HG02759 (cell line): ENCODE measurements around the gene ARHGAP1.
"Not testable (repeated sequence)": the region's sequence is repeated elsewhere in the genome, so short reads cannot be mapped to it uniquely, and the experiment has no call there.

ENCODE experiments used
- ATAC-seq: cut with Tn5 transposase; IDR thresholded peaks from one replicate; pipeline ENCODE4 v1.9.1; 2021; ENCODE audit warnings: mild to moderate bottlenecking, moderate library complexity; ENCODE audit not compliant: unreplicated experiment

ARHGAP1 gene

DNA sequence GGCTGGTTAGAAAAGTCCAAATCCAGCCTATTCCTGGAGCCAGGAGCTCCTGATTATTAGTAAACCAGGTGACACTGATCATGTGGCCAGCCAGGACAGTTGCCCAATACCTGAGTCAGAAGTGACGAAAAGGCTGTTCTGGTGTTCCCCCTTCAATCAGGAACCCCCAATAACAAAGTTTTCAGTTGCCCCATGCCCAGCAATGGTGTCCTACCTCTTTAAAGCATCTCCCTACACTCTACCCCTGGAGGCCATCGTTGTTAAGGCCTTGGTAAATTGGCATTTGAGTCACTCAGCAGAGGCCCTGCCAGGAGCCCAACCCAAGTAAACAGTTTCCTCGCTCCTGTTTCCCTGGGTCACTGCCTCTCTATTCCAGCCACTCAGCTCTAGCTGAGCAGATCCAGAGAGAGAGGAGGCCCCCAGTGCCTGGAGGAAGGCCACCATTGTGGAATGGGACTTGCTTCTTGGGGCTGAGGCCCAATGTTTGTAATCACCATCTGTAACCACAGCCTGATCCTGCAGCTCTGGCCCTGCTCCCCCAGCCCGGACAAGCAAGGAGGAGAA lies 25.0 kb downstream of the ARHGAP1 start:
- ATAC-seq = no peak

DNA sequence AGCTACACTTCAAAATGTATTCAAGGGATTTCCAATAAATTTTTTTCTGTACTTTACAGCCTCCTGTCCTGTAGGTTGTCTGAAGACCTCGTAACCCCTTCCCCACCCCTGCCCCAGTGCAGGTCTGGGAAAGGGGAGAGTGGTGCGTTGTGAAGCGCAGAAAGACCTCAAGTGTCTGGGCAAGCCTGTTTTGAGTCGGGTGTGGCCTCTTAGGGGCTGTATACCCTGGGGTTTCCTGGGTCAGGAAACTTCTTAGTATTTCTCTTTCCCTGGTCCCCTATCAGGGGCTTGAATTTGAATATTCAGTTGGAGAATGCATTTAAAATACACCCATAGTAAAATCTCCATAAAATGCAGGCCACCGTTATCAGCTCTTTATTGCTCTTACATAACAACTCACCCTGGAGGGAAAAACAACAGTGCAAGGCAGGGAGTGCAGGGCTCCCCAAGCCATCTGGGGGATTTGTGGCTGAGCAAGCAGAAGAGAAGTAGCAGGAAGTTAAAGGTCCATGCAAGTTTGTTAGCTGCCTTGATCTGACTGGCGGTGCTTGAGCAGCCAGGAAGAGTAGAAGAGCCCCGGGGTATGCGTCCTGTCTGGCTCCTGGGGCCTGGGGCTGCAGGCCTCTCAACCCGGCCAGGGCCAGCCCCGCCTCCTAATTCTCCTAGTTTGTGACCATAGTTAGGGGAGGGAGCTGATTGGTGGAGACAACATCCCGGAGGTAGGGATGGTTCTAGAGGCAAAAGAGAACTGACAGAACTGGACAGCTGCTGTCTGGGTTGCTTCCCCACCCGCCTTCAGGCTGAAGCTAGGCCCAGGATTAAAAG lies 25.7 kb downstream of the ARHGAP1 start:
- no peak for ATAC-seq

GRCh38 chr11:46673713-46674462 lies 26.5 kb downstream of the ARHGAP1 start:
- ATAC-seq = no peak

DNA sequence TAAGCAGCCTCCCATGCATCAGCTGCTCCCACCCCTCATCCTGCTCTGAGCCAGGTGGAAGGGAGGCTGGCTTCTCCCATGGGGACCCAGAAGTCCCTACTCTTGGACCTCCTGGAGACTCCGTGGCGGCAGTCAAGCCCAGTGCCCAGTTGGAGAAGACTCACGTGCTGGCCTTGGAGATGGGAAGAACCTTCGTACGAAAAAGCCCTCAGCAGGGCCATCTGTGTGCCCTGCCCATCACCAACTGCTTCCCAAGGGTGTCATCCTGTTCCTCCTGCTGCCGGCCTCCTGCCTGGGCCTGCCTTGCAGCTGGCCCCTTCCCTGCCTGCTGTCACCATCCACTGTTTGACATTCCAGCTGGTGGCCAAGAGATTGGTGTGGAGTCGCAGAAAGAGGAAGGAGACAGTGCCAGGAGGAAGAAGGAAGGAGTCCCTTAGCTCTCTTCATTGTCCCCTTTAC lies 28.0 kb downstream of the ARHGAP1 start:
- ATAC-seq = no peak

GRCh38 chr11:46671958-46672315 lies 28.5 kb downstream of the ARHGAP1 start:
- no peak for ATAC-seq

DNA sequence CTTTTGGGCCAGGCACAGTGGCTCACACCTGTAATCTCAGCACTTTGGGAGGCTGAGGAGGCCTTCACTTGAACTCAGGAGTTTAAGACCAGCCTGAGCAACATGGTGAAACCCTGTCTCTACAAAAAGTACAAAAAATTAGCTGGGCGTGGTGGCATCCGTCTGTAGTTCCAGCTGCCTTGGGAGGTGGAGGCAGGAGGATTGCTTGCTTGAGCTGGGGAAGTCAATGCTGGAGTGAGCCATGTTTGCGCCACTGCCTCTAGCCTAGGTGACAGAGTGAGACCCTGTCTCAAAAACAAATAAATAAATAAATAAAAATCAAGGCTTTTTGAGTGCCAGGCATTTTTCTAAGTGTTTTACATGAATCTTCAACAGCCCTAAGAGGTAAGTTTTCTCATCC lies 29.9 kb downstream of the ARHGAP1 start:
- ATAC-seq = not testable (repeated sequence)

DNA sequence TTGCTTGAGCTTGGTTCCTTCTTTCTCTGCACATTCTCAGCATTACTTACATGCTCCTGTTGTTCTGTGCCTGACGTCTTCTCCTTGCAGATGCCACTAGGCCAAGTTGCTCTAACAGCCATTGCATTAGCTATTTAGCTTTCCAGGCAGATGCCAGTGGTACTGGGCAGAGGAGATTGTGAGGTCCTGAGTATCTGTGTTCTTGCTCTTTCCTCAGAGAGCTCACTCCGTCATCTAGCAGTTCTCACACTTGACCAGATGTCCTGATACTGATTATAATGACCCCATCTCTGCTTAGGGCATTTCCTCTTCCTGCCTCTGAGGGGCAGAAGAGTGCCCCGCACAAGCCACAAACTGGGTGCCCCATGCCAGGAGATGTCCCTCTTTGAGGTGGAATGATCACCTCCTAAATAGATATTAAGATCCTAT lies 30.7 kb downstream of the ARHGAP1 start:
- ATAC-seq = no peak

DNA sequence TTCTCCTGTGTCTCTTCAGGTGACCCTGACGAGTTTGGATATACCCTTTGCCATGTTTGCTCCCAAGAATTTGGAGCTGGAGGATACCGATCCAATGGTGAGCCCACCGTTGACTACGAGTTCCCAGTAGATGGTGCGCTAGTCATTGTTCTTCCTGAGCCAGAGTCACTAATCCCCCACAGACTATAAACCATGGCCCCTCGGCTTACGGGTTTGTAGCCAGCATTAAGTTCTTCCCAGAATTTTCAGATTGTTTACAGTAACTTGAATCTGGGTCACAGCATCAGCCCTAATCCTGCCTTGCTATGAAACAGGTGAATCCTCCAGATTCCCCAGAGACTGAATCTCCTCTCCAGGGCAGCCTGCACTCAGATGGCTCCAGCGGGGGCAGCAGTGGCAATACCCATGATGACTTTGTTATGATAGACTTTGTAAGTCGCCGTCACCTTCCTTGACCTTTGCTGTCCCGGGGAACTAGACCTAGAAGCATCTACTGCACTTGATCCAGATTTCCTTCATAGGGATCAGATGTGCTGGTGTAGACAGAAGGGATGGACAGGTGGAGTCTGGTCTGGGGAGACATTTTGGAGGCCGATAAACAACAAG lies 31.8 kb downstream of the ARHGAP1 start:
- no peak for ATAC-seq

- no peak for ATAC-seq
These were observed 33.4 kb downstream of the ARHGAP1 start for GRCh38 chr11:46667043-46667481.

DNA sequence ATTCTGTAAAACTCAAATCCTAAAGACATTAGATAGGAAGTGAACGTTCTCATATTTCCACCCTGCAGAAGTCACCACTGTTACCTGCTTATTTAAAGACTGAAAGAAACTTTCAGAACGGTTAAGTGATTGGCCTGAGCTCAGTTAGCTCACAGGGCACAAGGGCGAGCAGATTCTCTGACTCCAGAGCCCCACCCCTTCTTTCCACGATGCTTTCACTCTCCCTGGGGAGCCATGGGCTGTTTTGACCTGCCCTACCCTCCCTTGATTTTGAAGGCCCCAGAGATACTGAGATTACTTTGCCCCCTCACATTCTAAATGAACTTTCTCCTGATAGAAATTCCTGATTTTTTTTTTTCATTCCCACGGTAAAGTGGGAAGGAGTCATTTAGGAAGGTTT lies 33.9 kb downstream of the ARHGAP1 start:
- no peak for ATAC-seq

GRCh38 chr11:46665356-46665755 lies 35.1 kb downstream of the ARHGAP1 start:
- ATAC-seq = no peak

- no peak for ATAC-seq
These were observed 35.8 kb downstream of the ARHGAP1 start for GRCh38 chr11:46664612-46665011.

- ATAC-seq = no peak
These were observed 37.0 kb downstream of the ARHGAP1 start for GRCh38 chr11:46663277-46663940.

DNA sequence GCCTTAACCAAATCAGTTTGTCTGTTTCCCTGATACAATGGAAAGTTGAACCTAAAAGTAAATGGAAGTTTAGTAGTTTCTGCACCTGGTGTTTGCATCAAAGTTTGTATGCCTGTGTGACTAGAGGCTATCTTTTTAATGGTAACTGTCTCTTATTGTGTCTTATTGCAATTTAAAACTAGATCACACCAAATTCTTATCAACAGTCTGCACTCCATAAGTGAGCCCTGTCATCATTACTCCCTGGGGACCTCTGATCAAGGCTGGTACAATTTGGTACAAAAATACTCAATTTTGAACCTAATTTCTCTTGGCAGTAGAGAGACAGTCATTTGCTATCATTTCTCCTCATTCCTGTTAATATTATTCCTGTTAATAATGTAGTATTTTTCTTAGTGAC lies 38.1 kb downstream of the ARHGAP1 start:
- no peak for ATAC-seq

- ATAC-seq = no peak
These were observed 38.6 kb downstream of the ARHGAP1 start for GRCh38 chr11:46661836-46662235.

DNA sequence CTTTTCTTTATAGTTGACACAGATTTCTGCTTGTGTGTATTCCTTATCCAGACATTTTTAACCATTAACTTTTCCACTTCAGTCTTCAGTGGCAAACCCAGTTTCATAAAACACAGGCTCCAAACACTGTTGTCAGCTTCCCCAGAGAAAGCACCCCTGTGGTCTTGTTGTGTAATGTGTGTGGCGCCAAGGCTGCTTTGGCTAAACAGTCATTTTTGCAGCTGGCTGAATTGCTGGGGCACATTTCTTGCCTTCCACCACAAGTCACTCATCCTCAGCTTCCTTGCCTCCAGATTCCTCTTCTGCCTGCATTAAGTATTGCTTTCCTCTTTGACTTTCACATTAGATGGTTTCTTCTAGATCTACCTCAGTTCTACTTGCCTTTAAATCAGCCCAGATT lies 40.5 kb downstream of the ARHGAP1 start:
- ATAC-seq = no peak

- no peak for ATAC-seq
These were observed 42.2 kb downstream of the ARHGAP1 start for GRCh38 chr11:46658259-46658658.

DNA sequence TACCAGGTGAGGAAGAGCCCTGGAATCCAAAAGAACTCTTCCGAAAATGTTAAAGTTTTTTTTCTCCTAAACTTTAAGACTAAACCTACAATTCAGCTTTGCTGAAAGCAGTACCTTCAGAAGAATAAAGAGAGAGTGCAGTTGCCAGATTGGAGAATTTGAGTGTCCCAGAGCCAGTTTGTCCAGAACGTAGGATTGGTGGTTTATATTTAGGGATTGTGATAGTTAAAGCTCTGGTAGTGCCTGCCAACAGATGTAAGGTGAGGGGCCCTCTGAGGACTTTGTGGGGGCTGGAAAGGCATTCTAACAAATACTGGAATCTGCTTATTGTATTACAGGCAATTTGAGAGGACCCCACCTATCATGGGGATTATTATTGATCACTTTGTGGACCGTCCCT lies 43.2 kb downstream of the ARHGAP1 start:
- ATAC-seq = no peak

DNA sequence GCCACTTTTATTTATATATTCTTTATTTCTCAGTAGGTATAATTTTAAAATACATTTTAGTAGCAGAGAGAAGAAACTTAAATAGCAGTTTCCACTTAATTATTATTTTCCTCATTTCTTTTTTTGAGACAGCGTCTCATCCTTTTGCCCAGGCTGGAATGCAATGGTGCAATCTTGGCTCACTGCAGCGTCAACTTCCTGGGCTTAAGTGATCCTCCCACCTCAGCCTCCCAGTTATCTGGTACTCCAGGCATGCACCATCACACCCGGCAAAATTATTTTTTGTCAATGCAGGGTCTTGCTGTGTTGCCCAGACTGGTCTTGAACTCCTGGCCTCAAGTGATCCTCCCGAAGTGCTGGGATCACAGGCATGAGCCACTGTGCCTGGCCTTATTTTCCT lies 44.8 kb downstream of the ARHGAP1 start:
- ATAC-seq = no peak

GRCh38 chr11:46649180-46649738 lies 51.2 kb downstream of the ARHGAP1 start:
- ATAC-seq = no peak

- ATAC-seq = no peak
These were observed 56.4 kb downstream of the ARHGAP1 start for GRCh38 chr11:46643986-46644385.
